GM19023 (cell line): ENCODE measurements around the gene IFITM2.
"Not testable (repeated sequence)": the region's sequence is repeated elsewhere in the genome, so short reads cannot be mapped to it uniquely, and the experiment has no call there.

Experiments used
- ATAC-seq: cut with Tn5 transposase; IDR thresholded peaks from one replicate; pipeline ENCODE4 v1.9.1; 2021; ENCODE audit warnings: mild to moderate bottlenecking, moderate library complexity; ENCODE audit not compliant: unreplicated experiment

Gene IFITM2

GRCh38 chr11:306645-307371 is 808 bp upstream of the IFITM2 start:
- ATAC-seq, result no peak

- not testable (repeated sequence) for ATAC-seq
Measured at GRCh38 chr11:308740-309665, 1.4 kb downstream of the IFITM2 start.

- not testable (repeated sequence) for ATAC-seq
Measured at GRCh38 chr11:309979-310572, 2.5 kb downstream of the IFITM2 start.

- ATAC-seq, result not testable (repeated sequence)
Measured at GRCh38 chr11:311013-311748, 3.6 kb downstream of the IFITM2 start.

- ATAC-seq, result no peak
Measured at GRCh38 chr11:312092-312816, 4.6 kb downstream of the IFITM2 start.

- ATAC-seq, result no peak
Measured at GRCh38 chr11:313304-313786, 5.7 kb downstream of the IFITM2 start.

- ATAC-seq, result no peak
Measured at GRCh38 chr11:313787-314553, 6.4 kb downstream of the IFITM2 start, which contains the start of gene IFITM1. IFITM1 (plus strand) TSS chr11:314040; CDS start chr11:314171, 131 bp downstream.

- ATAC-seq, result not testable (repeated sequence)
Measured at GRCh38 chr11:314554-314875, 6.9 kb downstream of the IFITM2 start.

- ATAC-seq, result no peak
Measured at GRCh38 chr11:315051-315481, 7.5 kb downstream of the IFITM2 start.

- ATAC-seq, result no peak
Measured at GRCh38 chr11:315516-315994, 7.9 kb downstream of the IFITM2 start.

GRCh38 chr11:316031-316701 is 8.6 kb downstream of the IFITM2 start:
- ATAC-seq, result no peak

- no peak for ATAC-seq
Measured at GRCh38 chr11:316891-317301, 9.3 kb downstream of the IFITM2 start.

- ATAC-seq, result not testable (repeated sequence)
Measured at GRCh38 chr11:317668-318404, 10.2 kb downstream of the IFITM2 start.

- ATAC-seq, result not testable (repeated sequence)
Measured at GRCh38 chr11:318405-319120, 10.9 kb downstream of the IFITM2 start.

- not testable (repeated sequence) for ATAC-seq
Measured at GRCh38 chr11:319121-319887, 11.7 kb downstream of the IFITM2 start.

GRCh38 chr11:319888-320273 is 12.3 kb downstream of the IFITM2 start:
- ATAC-seq, result not testable (repeated sequence)
